MCF 10A (cell line): Measurements from ENCODE around the gene ERG28. TPM values are rescaled to one million over a fixed set of nuclear protein-coding genes. Genes with fewer than 3 reads are reported as not detected.

Source experiments
- BruUV-seq: library from RNA; stranded (reverse); fragments of 400-500 nt; replicated peaks from 2 replicates; lab custom pipeline; 2021; lab: Mats Ljungman, UMichigan
- CTCF ChIA-PET: fragments of 300-600 bp; sonication (Branson Sonifier 250); formaldehyde crosslinking; extraction: SDS; loops from one replicate; lab custom pipeline; 2021; ENCODE audit warnings: antibody characterized with exemption, inconsistent platforms; lab: Yijun Ruan, JAX
- POLR2A ChIA-PET: fragments of 300-600, 350-650 bp; sonication (Branson Sonifier 250); formaldehyde crosslinking; extraction: SDS; loops from one replicate; lab custom pipeline; 2020; ENCODE audit warnings: antibody characterized with exemption, inconsistent platforms; lab: Yijun Ruan, JAX
- DNase-seq: peaks from one replicate; pipeline ENCODE4 v3.0.0-alpha.2; 2018; ENCODE audit not compliant: unreplicated experiment
- H3K27ac Mint-ChIP-seq: one replicate; pipeline ENCODE4 v1.8.0; 2022; ENCODE audit warnings: mild to moderate bottlenecking, low read depth, mixed read lengths; ENCODE audit not compliant: unreplicated experiment
- H3K27me3 Mint-ChIP-seq: one replicate; pipeline ENCODE4 v1.8.0; 2022; ENCODE audit warnings: mixed read lengths; ENCODE audit not compliant: insufficient read depth, unreplicated experiment
- H3K36me3 Mint-ChIP-seq: one replicate; pipeline ENCODE4 v1.8.0; 2022; ENCODE audit warnings: mild to moderate bottlenecking, moderate library complexity, mixed read lengths; ENCODE audit not compliant: insufficient read depth, unreplicated experiment
- H3K4me1 Mint-ChIP-seq: one replicate; pipeline ENCODE4 v1.8.0; 2022; ENCODE audit warnings: mixed read lengths; ENCODE audit not compliant: insufficient read depth, unreplicated experiment
- H3K4me3 Mint-ChIP-seq: one replicate; pipeline ENCODE4 v1.8.0; 2022; ENCODE audit warnings: mild to moderate bottlenecking, moderate library complexity, mixed read lengths; ENCODE audit not compliant: unreplicated experiment
- H3K9me3 Mint-ChIP-seq: one replicate; pipeline ENCODE4 v1.8.0; 2022; ENCODE audit warnings: mixed read lengths; ENCODE audit not compliant: unreplicated experiment
- CTCF ChIP-seq: fragments of 200-600 bp; IDR thresholded peaks from one replicate; pipeline ENCODE4 v1.8.0; 2022; ENCODE audit warnings: antibody characterized with exemption, mild to moderate bottlenecking; ENCODE audit not compliant: unreplicated experiment
- intact Hi-C: fragments of 100-400 bp; cut with micrococcal nuclease; formaldehyde crosslinking; loops from 2 replicates; pipeline ENCODE4 v1.14.1; 2022
- total RNA-seq: library from RNA; stranded (reverse); gene quantifications from 2 replicates; pipeline ENCODE4 v1.2.3, GENCODE V29; 2022

ERG28 gene
- total RNA-seq, 1 experiment from 2014 or later = 11.1 TPM

- H3K27ac Mint-ChIP-seq = no peak overlapping the region
- no peaks in the 10 kb centered on the region for H3K9me3 Mint-ChIP-seq
- no peak for DNase-seq
- TF ChIP-seq CTCF = no peak
- H3K4me1 Mint-ChIP-seq = peaks cover 17% of the 10 kb centered on the region
- H3K4me3 Mint-ChIP-seq = no peak overlapping the region
- H3K27me3 Mint-ChIP-seq = no peaks in the 10 kb centered on the region
- intact Hi-C loops = no loop called here
- ChIA-PET POLR2A (interaction anchor here (4.9 to 18.0 kb wide), 2 partner anchors 8 to 80 kb away, joined by 76 to 230 read pairs; partner anchors contain the start of gene FLVCR2), CTCF (interaction anchor here (0.5 to 13.9 kb wide), 4 partner anchors 11 to 493 kb away, joined by 3 to 470 read pairs (median 8); partner anchors contain the start of gene FLVCR2)
- peaks cover 49% of the 10 kb centered on the region for H3K36me3 Mint-ChIP-seq
- BruUV-seq = no TSS peak
These were observed 3.3 kb downstream of the ERG28 start for GRCh38 chr14:75657331-75657730.

GRCh38 chr14:75655235-75655634 lies 5.4 kb downstream of the ERG28 start:
- CTCF ChIA-PET = interaction anchor here (0.6 to 13.9 kb wide), 20 partner anchors 9 to 1722 kb away, joined by 3 to 470 read pairs (median 4); partner anchors contain the start of genes FLVCR2, SAMD15, TGFB3 and TMED8
- no TSS peak for BruUV-seq
- DNase-seq = no peak
- no peak overlapping the region for H3K4me3 Mint-ChIP-seq
- no peak overlapping the region for H3K27ac Mint-ChIP-seq
- no peak for TF ChIP-seq CTCF
- no peaks in the 10 kb centered on the region for H3K27me3 Mint-ChIP-seq
- intact Hi-C loops = no loop called here
- H3K9me3 Mint-ChIP-seq = no peaks in the 10 kb centered on the region
- H3K36me3 Mint-ChIP-seq = peaks cover 60% of the 10 kb centered on the region
- H3K4me1 Mint-ChIP-seq = peaks cover 13% of the 10 kb centered on the region
- POLR2A ChIA-PET = interaction anchor here (0.6 to 18.0 kb wide), 2 partner anchors 78 to 126 kb away, joined by 3 to 230 read pairs; partner anchors contain the start of gene FLVCR2

GRCh38 chr14:75654127-75654732 lies 6.4 kb downstream of the ERG28 start:
- Mint-ChIP-seq H3K27ac (no peak overlapping the region), H3K4me3 (no peak overlapping the region), H3K27me3 (no peaks in the 10 kb centered on the region), H3K36me3 (peaks cover 70% of the 10 kb centered on the region), H3K4me1 (peaks cover 16% of the 10 kb centered on the region), H3K9me3 (no peaks in the 10 kb centered on the region)
- TF ChIP-seq CTCF = peak; percentile 93
- DNase-seq = peak; percentile 76
- POLR2A ChIA-PET = interaction anchor here (0.5 to 18.0 kb wide), 6 partner anchors 9 to 874 kb away, joined by 3 to 230 read pairs (median 4); partner anchors contain the start of gene FLVCR2
- BruUV-seq = no TSS peak
- CTCF ChIA-PET = interaction anchor here (0.5 to 13.9 kb wide), 32 partner anchors 8 to 1514 kb away, joined by 3 to 470 read pairs (median 4); partner anchors contain the start of genes FLVCR2 and TGFB3
- intact Hi-C loops = loop anchor here (1.0 to 5.0 kb wide), 2 partner anchors 77 to 347 kb away; no protein-coding TSS in a partner anchor

- Mint-ChIP-seq H3K27ac (no peak overlapping the region), H3K9me3 (no peaks in the 10 kb centered on the region), H3K4me3 (no peak overlapping the region), H3K27me3 (no peaks in the 10 kb centered on the region), H3K4me1 (peaks cover 14% of the 10 kb centered on the region), H3K36me3 (peaks cover 76% of the 10 kb centered on the region)
- TF ChIP-seq CTCF = no peak
- intact Hi-C loops = loop anchor here (5.0 kb wide), 1 partner anchor 346 kb away; no protein-coding TSS in a partner anchor
- ChIA-PET POLR2A (interaction anchor here (0.5 to 18.0 kb wide), 6 partner anchors 8 to 873 kb away, joined by 3 to 230 read pairs (median 4); partner anchors contain the start of gene FLVCR2), CTCF (interaction anchor here (0.5 to 13.9 kb wide), 24 partner anchors 8 to 1515 kb away, joined by 3 to 470 read pairs (median 4); partner anchors contain the start of gene FLVCR2)
- no TSS peak for BruUV-seq
- no peak for DNase-seq
These were observed 7.1 kb downstream of the ERG28 start for GRCh38 chr14:75653563-75653962.
